Stimulated activated CD4-positive, alpha-beta T cell treated with anti-CD3 and anti-CD28 coated beads, Interleukin-4, amount 100 ng/mL, for 4 hours (primary cell): ENCODE measurements around the gene METAP1.
"Not testable (repeated sequence)": the region's sequence is repeated elsewhere in the genome, so short reads cannot be mapped to it uniquely, and the experiment has no call there.

Experiments used
- DNase-seq, 2 experiments: peaks; one replicate each; pipeline ENCODE4 v3.0.0-alpha.2; 2020

Gene METAP1

GRCh38 chr4:98995183-98996055, at the start of gene METAP1:
Gene METAP1, plus strand, starts transcription at chr4:98995721. Its CDS starts 33 bp downstream, at chr4:98995754.
- peak; percentile 96 to 97 for DNase-seq

- no peak for DNase-seq
These were observed 49.2 kb upstream of the METAP1 start for GRCh38 chr4:98946359-98946758.

GRCh38 chr4:98950925-98951324, 44.6 kb upstream of the METAP1 start:
- DNase-seq: no peak

- DNase-seq: no peak
These were observed 43.8 kb upstream of the METAP1 start for GRCh38 chr4:98951710-98952109.

GRCh38 chr4:98955229-98955628, 40.3 kb upstream of the METAP1 start:
- DNase-seq: no peak

GRCh38 chr4:98958065-98958464, 37.5 kb upstream of the METAP1 start:
- DNase-seq: no peak

- no peak for DNase-seq
These were observed 36.1 kb upstream of the METAP1 start for GRCh38 chr4:98959411-98959810.

GRCh38 chr4:98961770-98962169, 33.8 kb upstream of the METAP1 start:
- DNase-seq: no peak

- DNase-seq: no peak
These were observed 31.7 kb upstream of the METAP1 start for GRCh38 chr4:98963538-98964433.

GRCh38 chr4:98966926-98967325, 28.6 kb upstream of the METAP1 start:
- DNase-seq: no peak

- DNase-seq: no peak
These were observed 27.7 kb upstream of the METAP1 start for GRCh38 chr4:98967786-98968329.

- no peak for DNase-seq
These were observed 25.4 kb upstream of the METAP1 start for GRCh38 chr4:98969878-98970785.

GRCh38 chr4:98976716-98977115, 18.8 kb upstream of the METAP1 start:
- no peak for DNase-seq

GRCh38 chr4:98977557-98977956, 18.0 kb upstream of the METAP1 start:
- no peak for DNase-seq

GRCh38 chr4:98987720-98988119, 7.8 kb upstream of the METAP1 start:
- DNase-seq: no peak

- not testable (repeated sequence) for DNase-seq
These were observed 2.7 kb upstream of the METAP1 start for GRCh38 chr4:98992835-98993234.

GRCh38 chr4:98993419-98994071, 2.0 kb upstream of the METAP1 start:
- DNase-seq: no peak

- DNase-seq: no peak
These were observed 893 bp upstream of the METAP1 start for GRCh38 chr4:98994474-98995182.

- DNase-seq: peak in 1 of 2 experiments; percentile 32
These were observed 689 bp downstream of the METAP1 start for GRCh38 chr4:98996056-98996764.

GRCh38 chr4:98996765-98997068, 1.2 kb downstream of the METAP1 start:
- no peak for DNase-seq

GRCh38 chr4:98997166-98997565, 1.6 kb downstream of the METAP1 start:
- no peak for DNase-seq
